ENCODE results near the gene BRSK2. TPM values are rescaled to one million over a fixed set of nuclear protein-coding genes. Genes with fewer than 3 reads are reported as not detected.

The BRSK2 gene
- polyA plus RNA-seq, 2 donors, result 0.90 to 1.1 TPM

GRCh38 chr11:1468002-1468401, 78.3 kb downstream of the BRSK2 start:
- Histone ChIP-seq H3K27ac (ENCODE audit: low read depth in 2 of 2, low read length in 1 of 2) (no peak overlapping the region), H3K4me3 (ENCODE audit: low read depth in 1 of 2, low read length in 2 of 2) (no peak overlapping the region), H3K9me3 (ENCODE audit: control insufficient read depth in 2 of 2, insufficient read depth in 1 of 2, low read depth in 1 of 2, low read length in 1 of 2) (no peaks in the 10 kb centered on the region), H3K27me3 (ENCODE audit: control insufficient read depth in 1 of 2, insufficient read depth in 2 of 2, low read length in 2 of 2) (no peaks in the 10 kb centered on the region), H3K36me3 (ENCODE audit: control insufficient read depth in 2 of 2, insufficient read depth in 2 of 2, low read length in 1 of 2) (peaks cover 0 to 57% of the 10 kb centered on the region in 2 donors), H3K4me1 (ENCODE audit: control insufficient read depth in 2 of 2, insufficient read depth in 2 of 2, low read length in 1 of 2) (peaks cover under 1 to 3% of the 10 kb centered on the region in 2 donors)
- WGBS, 2 donors, result 78 to 88% methylated on average over 18 of the region's 18 CpGs

DNA sequence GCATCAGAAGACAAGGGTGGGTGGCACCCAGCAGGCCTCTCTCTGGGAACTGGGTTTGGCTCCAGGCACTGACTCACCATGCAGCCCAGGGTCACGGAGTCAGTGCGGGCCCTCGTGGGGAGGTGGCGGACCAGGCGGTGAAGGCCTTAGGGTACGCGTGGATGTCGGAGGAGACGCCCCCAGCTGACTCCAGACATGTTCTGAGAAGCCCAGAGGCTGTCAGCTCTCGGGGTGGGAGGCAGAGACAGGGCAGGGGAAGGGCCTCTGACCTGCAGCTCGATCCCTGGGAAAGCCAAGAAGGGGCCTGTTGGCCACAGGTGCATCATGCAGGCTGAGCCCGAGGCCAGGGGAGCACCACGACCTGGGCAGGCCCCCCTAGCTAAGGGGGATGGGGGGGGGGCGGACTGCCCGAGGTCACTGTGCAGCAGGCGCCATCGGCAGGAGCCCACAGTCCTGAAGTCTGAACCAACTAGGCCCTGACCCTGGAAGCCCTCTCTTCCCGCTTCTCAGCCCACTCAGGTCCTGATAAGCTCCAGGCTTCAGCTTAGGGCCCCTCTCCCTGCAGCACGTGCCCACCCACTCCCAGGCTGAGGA, 78.8 kb downstream of the BRSK2 start:
- peaks cover 4% of the 10 kb centered on the region in 2 donors for H3K4me1 ChIP-seq (ENCODE audit: control insufficient read depth in 2 of 2, insufficient read depth in 2 of 2, low read length in 1 of 2)
- H3K36me3 ChIP-seq (ENCODE audit: control insufficient read depth in 2 of 2, insufficient read depth in 2 of 2, low read length in 1 of 2), result peaks cover under 1 to 61% of the 10 kb centered on the region in 2 donors
- H3K27me3 ChIP-seq (ENCODE audit: control insufficient read depth in 1 of 2, insufficient read depth in 2 of 2, low read length in 2 of 2), result no peaks in the 10 kb centered on the region
- no peak overlapping the region for H3K27ac ChIP-seq (ENCODE audit: low read depth in 2 of 2, low read length in 1 of 2)
- no peak overlapping the region for H3K4me3 ChIP-seq (ENCODE audit: low read depth in 1 of 2, low read length in 2 of 2)
- 77% methylated on average over 19 of the region's 19 CpGs for WGBS, 2 donors
- no peaks in the 10 kb centered on the region for H3K9me3 ChIP-seq (ENCODE audit: control insufficient read depth in 2 of 2, insufficient read depth in 1 of 2, low read depth in 1 of 2, low read length in 1 of 2)

DNA sequence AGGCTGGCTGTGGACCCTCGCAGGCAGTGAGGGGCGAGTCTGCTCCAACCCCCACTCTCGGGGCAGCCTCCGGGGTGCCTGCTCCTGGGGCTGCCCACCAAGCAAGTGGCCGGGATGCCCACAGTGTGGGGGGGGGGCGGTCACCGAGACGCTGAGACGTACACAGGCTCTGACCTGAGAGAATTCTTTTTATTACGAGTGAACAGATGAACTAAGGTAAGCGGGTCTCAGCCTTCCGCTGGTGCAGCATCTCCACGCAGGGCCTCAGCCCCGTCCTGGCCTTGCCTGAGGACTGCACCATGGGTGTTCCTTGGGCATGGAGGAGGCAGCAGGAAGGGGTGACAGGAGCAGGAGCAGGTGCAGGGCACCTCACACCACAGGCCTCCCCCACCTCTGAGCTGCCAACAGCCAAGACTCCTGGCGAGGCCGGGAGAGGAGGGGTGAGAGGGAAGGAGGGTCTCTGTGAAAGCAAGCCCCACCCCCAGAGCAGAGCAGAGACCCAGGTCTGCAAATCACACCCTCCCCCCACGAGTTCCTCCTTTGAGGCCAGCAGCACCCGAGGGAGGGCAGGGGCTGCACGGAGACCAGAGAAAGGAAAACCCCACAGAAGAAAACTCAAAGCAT, 79.7 kb downstream of the BRSK2 start:
- Histone ChIP-seq H3K4me1 (ENCODE audit: control insufficient read depth in 2 of 2, insufficient read depth in 2 of 2, low read length in 1 of 2) (peaks cover 4% of the 10 kb centered on the region in 2 donors), H3K4me3 (ENCODE audit: low read depth in 1 of 2, low read length in 2 of 2) (no peak overlapping the region), H3K27ac (ENCODE audit: low read depth in 2 of 2, low read length in 1 of 2) (no peak overlapping the region), H3K27me3 (ENCODE audit: control insufficient read depth in 1 of 2, insufficient read depth in 2 of 2, low read length in 2 of 2) (no peaks in the 10 kb centered on the region), H3K36me3 (ENCODE audit: control insufficient read depth in 2 of 2, insufficient read depth in 2 of 2, low read length in 1 of 2) (peaks cover 5 to 66% of the 10 kb centered on the region in 2 donors), H3K9me3 (ENCODE audit: control insufficient read depth in 2 of 2, insufficient read depth in 1 of 2, low read depth in 1 of 2, low read length in 1 of 2) (no peaks in the 10 kb centered on the region)
- 82 to 87% methylated on average over 19 of the region's 19 CpGs for WGBS, 2 donors

DNA sequence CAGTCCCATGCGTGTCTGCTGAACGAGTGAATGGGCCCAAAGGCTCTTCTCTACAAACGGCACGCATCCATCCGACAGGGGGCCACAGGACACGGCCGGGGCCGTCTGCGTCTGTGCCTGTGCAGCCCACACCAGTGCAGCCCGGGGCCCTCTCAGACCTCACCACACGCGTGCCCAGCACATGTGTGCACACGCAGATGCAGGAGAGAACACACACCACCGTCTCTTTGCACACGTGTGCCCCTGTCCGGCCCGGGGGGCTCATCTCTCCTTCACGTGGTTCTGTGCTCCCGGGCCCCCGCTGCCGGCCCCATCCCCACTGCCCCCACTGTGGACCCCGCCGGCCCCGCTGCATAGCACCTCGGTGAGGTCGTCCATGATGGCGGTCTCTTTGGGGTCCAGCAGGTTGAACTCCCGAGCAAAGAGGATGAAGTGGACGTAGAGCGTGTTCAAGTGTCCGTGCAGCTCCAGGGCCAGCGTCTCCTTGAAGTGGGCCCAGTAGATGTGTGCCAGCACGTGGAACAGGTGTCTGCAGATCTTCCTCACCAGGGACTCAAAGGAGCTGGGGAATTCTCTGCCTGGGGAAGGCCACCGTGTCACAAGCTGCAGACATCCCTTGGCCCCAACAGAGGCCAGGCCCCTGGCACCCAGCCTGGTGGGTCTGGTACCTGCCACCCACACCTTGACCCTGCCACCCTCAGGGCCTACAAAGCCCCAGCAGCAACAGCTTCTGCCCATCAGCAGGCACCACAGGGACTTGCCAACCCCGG, 80.4 kb downstream of the BRSK2 start:
- WGBS, 2 donors, result 90 to 93% methylated on average over 35 of the region's 35 CpGs

GRCh38 chr11:1470681-1471611, 81.2 kb downstream of the BRSK2 start:
- Histone ChIP-seq H3K4me3 (ENCODE audit: low read depth in 1 of 2, low read length in 2 of 2) (no peak overlapping the region), H3K27me3 (ENCODE audit: control insufficient read depth in 1 of 2, insufficient read depth in 2 of 2, low read length in 2 of 2) (no peaks in the 10 kb centered on the region), H3K27ac (ENCODE audit: low read depth in 2 of 2, low read length in 1 of 2) (no peak overlapping the region), H3K9me3 (ENCODE audit: control insufficient read depth in 2 of 2, insufficient read depth in 1 of 2, low read depth in 1 of 2, low read length in 1 of 2) (no peaks in the 10 kb centered on the region), H3K36me3 (ENCODE audit: control insufficient read depth in 2 of 2, insufficient read depth in 2 of 2, low read length in 1 of 2) (peaks cover 8 to 62% of the 10 kb centered on the region in 2 donors), H3K4me1 (ENCODE audit: control insufficient read depth in 2 of 2, insufficient read depth in 2 of 2, low read length in 1 of 2) (peaks cover 4% of the 10 kb centered on the region in 2 donors)
- 93 to 94% methylated on average over 39 to 40 of the region's 40 CpGs for WGBS, 2 donors

More for the DNA sequence above, 80.4 kb downstream of the BRSK2 start:
- H3K9me3 ChIP-seq (ENCODE audit: control insufficient read depth in 2 of 2, insufficient read depth in 1 of 2, low read depth in 1 of 2, low read length in 1 of 2), result no peaks in the 10 kb centered on the region
- H3K36me3 ChIP-seq (ENCODE audit: control insufficient read depth in 2 of 2, insufficient read depth in 2 of 2, low read length in 1 of 2), result peaks cover 5 to 63% of the 10 kb centered on the region in 2 donors
- H3K27me3 ChIP-seq (ENCODE audit: control insufficient read depth in 1 of 2, insufficient read depth in 2 of 2, low read length in 2 of 2), result no peaks in the 10 kb centered on the region
- H3K4me1 ChIP-seq (ENCODE audit: control insufficient read depth in 2 of 2, insufficient read depth in 2 of 2, low read length in 1 of 2), result peaks cover 4% of the 10 kb centered on the region in 2 donors
- H3K27ac ChIP-seq (ENCODE audit: low read depth in 2 of 2, low read length in 1 of 2), result no peak overlapping the region
- no peak overlapping the region for H3K4me3 ChIP-seq (ENCODE audit: low read depth in 1 of 2, low read length in 2 of 2)

DNA sequence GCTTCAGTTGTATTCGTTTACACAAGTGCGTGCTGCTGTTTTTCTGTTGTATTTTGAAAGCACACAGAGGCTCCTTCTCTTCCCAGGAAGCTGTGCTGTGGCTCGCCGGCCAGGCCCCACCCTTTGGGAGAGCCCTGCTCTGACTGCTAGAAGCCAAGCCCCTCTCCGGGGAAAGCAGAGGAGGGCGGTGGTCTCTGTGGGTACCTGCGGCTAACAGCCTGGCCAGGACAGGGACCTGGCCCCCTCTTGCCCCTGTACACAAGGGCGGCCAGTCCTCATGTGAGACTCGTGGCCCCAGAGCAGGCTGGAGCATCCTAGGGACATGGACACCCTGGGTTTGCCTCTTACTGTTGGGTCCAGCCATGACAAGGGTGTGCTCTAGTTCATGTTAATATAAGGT, 82.0 kb downstream of the BRSK2 start:
- Histone ChIP-seq H3K27me3 (ENCODE audit: control insufficient read depth in 1 of 2, insufficient read depth in 2 of 2, low read length in 2 of 2) (no peaks in the 10 kb centered on the region), H3K36me3 (ENCODE audit: control insufficient read depth in 2 of 2, insufficient read depth in 2 of 2, low read length in 1 of 2) (peaks cover 10 to 59% of the 10 kb centered on the region in 2 donors), H3K4me1 (ENCODE audit: control insufficient read depth in 2 of 2, insufficient read depth in 2 of 2, low read length in 1 of 2) (peaks cover 4% of the 10 kb centered on the region in 2 donors), H3K27ac (ENCODE audit: low read depth in 2 of 2, low read length in 1 of 2) (no peak overlapping the region), H3K4me3 (ENCODE audit: low read depth in 1 of 2, low read length in 2 of 2) (no peak overlapping the region), H3K9me3 (ENCODE audit: control insufficient read depth in 2 of 2, insufficient read depth in 1 of 2, low read depth in 1 of 2, low read length in 1 of 2) (no peaks in the 10 kb centered on the region)
- WGBS, 2 donors, result 74 to 78% methylated on average over 9 of the region's 9 CpGs

DNA sequence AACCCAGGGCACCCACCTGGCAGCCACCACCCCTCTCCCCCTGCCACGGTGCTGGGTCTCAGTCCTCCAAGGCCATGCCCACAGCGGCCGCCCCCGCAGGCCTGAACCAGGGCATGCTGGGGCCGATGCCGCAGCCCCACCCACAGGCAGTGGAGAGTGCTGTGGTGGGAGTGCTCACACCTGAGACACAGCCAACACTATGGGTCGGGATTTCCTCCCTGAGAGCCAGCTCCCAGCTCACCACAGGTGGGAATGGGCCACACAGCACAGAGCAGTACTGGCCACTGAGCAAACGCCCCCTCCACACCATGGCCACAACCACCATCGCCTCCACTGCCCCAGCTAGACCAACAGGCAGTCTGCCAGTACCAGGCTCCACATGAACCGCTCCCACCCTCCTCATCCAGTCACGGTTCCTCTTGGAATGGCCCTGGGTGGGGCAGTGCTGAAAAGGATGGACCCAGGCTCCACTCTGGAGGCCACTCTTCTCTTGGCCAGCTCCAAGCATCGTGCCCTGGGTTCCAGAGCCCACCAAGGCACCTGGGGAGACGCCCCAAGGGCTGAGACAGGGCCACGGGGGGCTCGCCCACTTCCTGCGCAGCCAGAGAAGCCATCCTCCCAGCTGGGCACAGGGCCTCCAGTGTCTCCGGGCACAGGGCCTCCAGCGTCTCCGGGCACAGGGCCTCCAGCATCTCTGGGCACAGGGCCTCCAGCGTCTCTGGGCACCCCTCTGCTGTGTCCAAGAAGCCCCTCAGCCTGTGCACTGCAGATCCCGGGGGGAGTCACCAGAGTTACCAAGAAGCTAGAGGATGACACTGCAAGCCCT, 82.7 kb downstream of the BRSK2 start:
- Histone ChIP-seq H3K27me3 (ENCODE audit: control insufficient read depth in 1 of 2, insufficient read depth in 2 of 2, low read length in 2 of 2) (no peaks in the 10 kb centered on the region), H3K4me1 (ENCODE audit: control insufficient read depth in 2 of 2, insufficient read depth in 2 of 2, low read length in 1 of 2) (peaks cover 4% of the 10 kb centered on the region in 2 donors), H3K4me3 (ENCODE audit: low read depth in 1 of 2, low read length in 2 of 2) (no peak overlapping the region), H3K27ac (ENCODE audit: low read depth in 2 of 2, low read length in 1 of 2) (no peak overlapping the region), H3K9me3 (ENCODE audit: control insufficient read depth in 2 of 2, insufficient read depth in 1 of 2, low read depth in 1 of 2, low read length in 1 of 2) (no peaks in the 10 kb centered on the region), H3K36me3 (ENCODE audit: control insufficient read depth in 2 of 2, insufficient read depth in 2 of 2, low read length in 1 of 2) (peaks cover 10 to 61% of the 10 kb centered on the region in 2 donors)
- WGBS, 2 donors, result 80 to 86% methylated on average over 20 to 21 of the region's 21 CpGs

DNA sequence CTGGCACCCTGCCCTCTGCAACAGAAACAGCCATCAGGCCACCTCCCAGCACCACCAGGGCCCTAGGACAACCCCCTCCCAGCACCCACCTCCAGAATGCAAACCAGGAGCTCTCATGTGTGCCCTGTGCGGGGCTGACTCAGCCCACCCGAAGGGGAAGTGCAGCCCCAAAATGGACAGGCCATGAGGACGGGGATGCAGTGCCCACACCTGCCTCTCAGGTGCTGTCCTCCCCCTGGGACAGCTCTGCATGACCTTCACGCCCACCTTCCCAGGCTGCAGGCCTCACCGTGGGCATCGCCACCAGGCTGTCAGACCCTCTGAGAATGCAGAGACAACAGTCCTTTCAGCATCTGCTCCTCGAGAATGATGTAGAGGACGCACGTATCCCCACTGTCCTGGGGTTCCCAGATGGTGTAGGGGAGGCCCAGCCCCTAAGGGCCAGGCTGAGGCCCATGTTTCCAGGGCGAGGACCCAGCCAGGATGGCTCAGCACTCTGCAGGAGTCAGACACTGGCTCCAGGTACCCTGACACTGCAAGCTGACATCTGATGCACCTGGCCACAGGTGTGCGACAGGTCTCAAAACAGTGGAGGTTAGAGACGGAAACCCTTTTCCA, 83.4 kb downstream of the BRSK2 start:
- no peaks in the 10 kb centered on the region for H3K27me3 ChIP-seq (ENCODE audit: control insufficient read depth in 1 of 2, insufficient read depth in 2 of 2, low read length in 2 of 2)
- WGBS, 2 donors, result 92 to 93% methylated on average over 12 of the region's 12 CpGs
- H3K4me3 ChIP-seq (ENCODE audit: low read depth in 1 of 2, low read length in 2 of 2), result no peak overlapping the region
- H3K4me1 ChIP-seq (ENCODE audit: control insufficient read depth in 2 of 2, insufficient read depth in 2 of 2, low read length in 1 of 2), result peaks cover 4% of the 10 kb centered on the region in 2 donors
- no peaks in the 10 kb centered on the region for H3K9me3 ChIP-seq (ENCODE audit: control insufficient read depth in 2 of 2, insufficient read depth in 1 of 2, low read depth in 1 of 2, low read length in 1 of 2)
- peaks cover 10 to 59% of the 10 kb centered on the region in 2 donors for H3K36me3 ChIP-seq (ENCODE audit: control insufficient read depth in 2 of 2, insufficient read depth in 2 of 2, low read length in 1 of 2)
- H3K27ac ChIP-seq (ENCODE audit: low read depth in 2 of 2, low read length in 1 of 2), result no peak overlapping the region

All from esophagus (tissue), 2 donors.